Thoracic aorta (tissue), 2 donors: ENCODE data around the gene OPN4. TPM values are rescaled to one million over a fixed set of nuclear protein-coding genes. Genes with fewer than 3 reads are reported as not detected.

ENCODE experiments used
- ATAC-seq: fragments of 150-250 bp; one replicate; pipeline ENCODE4 v1.8.0; 2017; ENCODE audit warnings: low read depth; ENCODE audit not compliant: insufficient number of reproducible peaks, low FRiP score
- DNase-seq: peaks from one replicate; pipeline ENCODE4 v3.0.0-alpha.2; 2020; ENCODE audit warnings: low spot score
- H3K27ac ChIP-seq, 2 donors: fragments of 200-600 bp; sonication (generic); 1 replicate in 1 of 2; 2 replicates in 1 of 2; pipeline ENCODE4 v1.5.1; 2016; ENCODE audit warnings: mild to moderate bottlenecking in 2 of 2, moderate library complexity in 2 of 2
- H3K27me3 ChIP-seq: fragments of 200-600 bp; sonication (generic); replicated peaks from 2 replicates; pipeline ENCODE4 v1.6.0; 2016; ENCODE audit warnings: mild to moderate bottlenecking; ENCODE audit not compliant: insufficient read depth
- H3K36me3 ChIP-seq: fragments of 200-600 bp; sonication (generic); one replicate; pipeline ENCODE4 v1.5.1; 2016
- H3K4me1 ChIP-seq, 2 donors: fragments of 200-600 bp; sonication (generic); 1 replicate in 1 of 2; 2 replicates in 1 of 2; pipeline versions ENCODE4 v1.5.1 to v1.6.0; 2016; ENCODE audit warnings: low read depth in 2 of 2, mild to moderate bottlenecking in 1 of 2; ENCODE audit not compliant: control insufficient read depth in 1 of 2
- H3K4me3 ChIP-seq: fragments of 200-600 bp; sonication (generic); 2 replicates; pipeline ENCODE4 v1.5.1; 2016; ENCODE audit warnings: mild to moderate bottlenecking
- H3K9me3 ChIP-seq: fragments of 200-600 bp; sonication (generic); 2 replicates; pipeline ENCODE4 v1.5.1; 2016
- total RNA-seq, 2 donors: library from RNA; depleted of rRNA; stranded (reverse); fragments of >200 nt; gene quantifications; one replicate each; pipeline versions ENCODE4 v1.1.0 to v1.2.3, GENCODE V29; 2016
- TF ChIP-seq, protein P1 (sequence below): fragments of 200-600 bp; sonication (generic); IDR thresholded peaks from one replicate; pipeline ENCODE4 v1.5.1; 2019; ENCODE audit warnings: antibody characterized with exemption

Gene OPN4
- total RNA-seq, 2 donors from 2014 or later: not detected

DNA sequence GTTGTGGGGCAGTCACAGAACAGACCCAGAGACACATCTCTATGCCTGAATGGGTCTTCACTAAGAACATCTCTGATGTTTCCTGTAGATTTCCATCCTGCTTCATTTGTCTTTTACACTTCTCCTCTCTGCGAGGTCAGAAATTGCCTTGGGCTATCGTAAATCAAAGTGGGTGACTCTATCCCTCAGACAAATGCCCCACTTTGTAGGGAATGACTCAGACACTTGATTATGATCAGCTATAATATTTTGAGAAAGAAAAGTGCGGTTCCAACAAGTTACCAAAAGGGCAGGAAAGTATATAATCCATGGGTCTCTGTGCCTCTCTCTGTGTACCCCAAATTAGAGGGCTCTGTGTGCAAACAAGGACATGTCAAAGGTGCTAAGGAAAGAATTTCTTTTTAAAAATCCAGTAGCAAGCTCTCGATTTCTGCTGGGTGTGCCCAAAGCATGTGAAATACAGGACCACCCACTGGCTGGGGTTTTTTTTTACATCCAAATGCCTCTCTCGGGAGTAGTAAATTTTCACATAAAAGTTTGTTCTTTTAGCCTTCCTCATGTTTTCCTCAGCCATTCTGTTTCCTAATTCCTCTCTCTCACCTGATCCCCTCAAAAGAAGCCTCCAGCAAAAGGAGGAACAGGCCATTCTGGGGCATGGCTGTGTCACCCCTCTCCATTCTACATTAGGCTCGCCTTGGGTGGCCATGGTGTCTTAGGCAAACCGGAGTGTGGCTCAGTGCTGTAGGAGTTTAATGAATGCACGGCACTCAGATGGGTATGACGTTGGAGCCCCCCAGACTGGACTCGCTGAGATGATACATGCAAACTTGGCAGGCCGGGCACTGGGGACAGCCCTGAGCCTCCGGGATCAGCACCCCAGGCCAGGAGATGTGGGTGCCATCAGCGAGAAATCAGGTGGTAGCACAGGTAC, 6.3 kb upstream of the OPN4 start:
- TF ChIP-seq, protein P1, sequence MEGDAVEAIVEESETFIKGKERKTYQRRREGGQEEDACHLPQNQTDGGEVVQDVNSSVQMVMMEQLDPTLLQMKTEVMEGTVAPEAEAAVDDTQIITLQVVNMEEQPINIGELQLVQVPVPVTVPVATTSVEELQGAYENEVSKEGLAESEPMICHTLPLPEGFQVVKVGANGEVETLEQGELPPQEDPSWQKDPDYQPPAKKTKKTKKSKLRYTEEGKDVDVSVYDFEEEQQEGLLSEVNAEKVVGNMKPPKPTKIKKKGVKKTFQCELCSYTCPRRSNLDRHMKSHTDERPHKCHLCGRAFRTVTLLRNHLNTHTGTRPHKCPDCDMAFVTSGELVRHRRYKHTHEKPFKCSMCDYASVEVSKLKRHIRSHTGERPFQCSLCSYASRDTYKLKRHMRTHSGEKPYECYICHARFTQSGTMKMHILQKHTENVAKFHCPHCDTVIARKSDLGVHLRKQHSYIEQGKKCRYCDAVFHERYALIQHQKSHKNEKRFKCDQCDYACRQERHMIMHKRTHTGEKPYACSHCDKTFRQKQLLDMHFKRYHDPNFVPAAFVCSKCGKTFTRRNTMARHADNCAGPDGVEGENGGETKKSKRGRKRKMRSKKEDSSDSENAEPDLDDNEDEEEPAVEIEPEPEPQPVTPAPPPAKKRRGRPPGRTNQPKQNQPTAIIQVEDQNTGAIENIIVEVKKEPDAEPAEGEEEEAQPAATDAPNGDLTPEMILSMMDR: no peak
- no peak for DNase-seq
- no peaks in the 10 kb centered on the region for H3K9me3 ChIP-seq
- ATAC-seq: no peak
- no peak overlapping the region for H3K4me3 ChIP-seq
- H3K36me3 ChIP-seq: no peaks in the 10 kb centered on the region
- H3K4me1 ChIP-seq: peaks cover 8 to 25% of the 10 kb centered on the region in 2 donors
- no peak overlapping the region for H3K27ac ChIP-seq
- H3K27me3 ChIP-seq: no peaks in the 10 kb centered on the region

DNA sequence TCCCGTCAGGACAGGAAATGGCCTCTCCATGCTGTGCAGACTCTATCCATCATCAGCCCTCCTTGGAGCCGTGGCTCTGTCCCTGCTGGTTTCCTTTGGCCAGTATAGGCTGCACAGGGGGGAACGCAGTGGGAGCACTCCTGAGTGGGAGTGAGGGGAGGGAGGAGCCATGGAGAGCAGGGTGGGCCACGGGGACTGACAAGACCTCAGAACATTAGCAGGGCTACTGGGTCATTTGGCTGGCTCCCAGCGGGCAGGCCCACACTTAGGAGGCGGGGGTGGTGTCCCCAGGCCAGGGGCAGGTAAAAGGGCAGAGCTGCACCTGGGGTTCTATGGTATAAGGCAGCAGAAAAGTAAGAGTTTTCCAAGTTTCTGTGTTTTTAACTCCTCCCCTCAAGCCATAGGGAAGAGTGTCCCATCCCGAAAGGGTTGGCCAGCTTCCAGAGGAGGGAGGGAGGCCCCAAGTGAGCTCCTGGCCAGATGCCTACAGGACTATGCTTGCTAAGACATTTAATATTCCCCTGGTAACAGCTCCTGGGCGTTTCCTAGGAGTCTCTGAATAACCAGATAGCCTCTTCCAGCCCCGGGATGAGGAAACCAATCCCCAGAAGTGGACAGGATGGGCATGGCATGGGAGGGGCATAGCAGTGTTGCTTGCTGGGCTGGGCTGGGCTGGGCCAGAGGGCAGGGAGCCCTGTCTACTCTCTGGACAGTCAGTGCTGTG, 5.5 kb upstream of the OPN4 start:
- no peaks in the 10 kb centered on the region for H3K36me3 ChIP-seq
- no peaks in the 10 kb centered on the region for H3K9me3 ChIP-seq
- ATAC-seq (peak; percentile 47), DNase-seq (peak; percentile 7)
- no peaks in the 10 kb centered on the region for H3K27me3 ChIP-seq
- no peak overlapping the region for H3K27ac ChIP-seq
- H3K4me1 ChIP-seq: peaks cover 8 to 16% of the 10 kb centered on the region in 2 donors
- H3K4me3 ChIP-seq: no peak overlapping the region
- TF ChIP-seq, protein P1: no peak

DNA sequence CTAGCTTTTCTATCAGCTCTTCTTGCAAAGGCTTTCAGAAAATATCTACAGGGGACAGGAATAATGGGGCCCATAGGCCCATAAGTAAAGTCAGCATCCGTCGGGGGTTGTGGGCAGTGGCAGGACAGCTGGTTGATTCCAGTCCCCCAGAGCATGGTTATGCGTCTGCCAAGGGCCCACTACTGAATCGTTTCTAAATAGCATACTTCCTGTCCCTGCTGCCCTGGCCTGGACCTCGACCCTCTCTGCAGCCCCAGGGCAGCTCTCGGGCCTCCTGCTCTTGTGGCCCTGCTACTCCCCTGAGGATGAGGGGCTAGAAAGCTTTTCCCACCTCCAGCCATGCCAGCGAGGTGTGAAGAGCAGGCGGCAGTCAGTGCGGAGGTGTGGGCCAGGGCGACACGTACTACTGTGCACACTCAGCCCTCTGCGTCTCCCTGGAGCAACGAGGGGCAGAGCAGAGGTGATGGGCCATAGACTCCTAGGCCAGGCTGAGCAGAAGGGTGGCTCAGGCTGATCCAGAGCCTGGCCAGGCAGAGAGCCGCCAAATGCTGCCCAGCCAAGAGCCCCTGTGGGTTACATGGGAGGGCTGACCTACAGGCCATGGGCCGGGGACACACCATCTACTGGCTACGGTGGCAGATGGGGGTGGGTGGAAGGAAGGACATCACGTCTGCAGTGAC, 4.7 kb upstream of the OPN4 start:
- no peaks in the 10 kb centered on the region for H3K9me3 ChIP-seq
- H3K4me1 ChIP-seq: peaks cover 8 to 14% of the 10 kb centered on the region in 2 donors
- DNase-seq (peak; percentile 1), ATAC-seq (no peak)
- TF ChIP-seq, protein P1: no peak
- no peaks in the 10 kb centered on the region for H3K27me3 ChIP-seq
- H3K4me3 ChIP-seq: no peak overlapping the region
- no peak overlapping the region for H3K27ac ChIP-seq
- H3K36me3 ChIP-seq: no peaks in the 10 kb centered on the region

DNA sequence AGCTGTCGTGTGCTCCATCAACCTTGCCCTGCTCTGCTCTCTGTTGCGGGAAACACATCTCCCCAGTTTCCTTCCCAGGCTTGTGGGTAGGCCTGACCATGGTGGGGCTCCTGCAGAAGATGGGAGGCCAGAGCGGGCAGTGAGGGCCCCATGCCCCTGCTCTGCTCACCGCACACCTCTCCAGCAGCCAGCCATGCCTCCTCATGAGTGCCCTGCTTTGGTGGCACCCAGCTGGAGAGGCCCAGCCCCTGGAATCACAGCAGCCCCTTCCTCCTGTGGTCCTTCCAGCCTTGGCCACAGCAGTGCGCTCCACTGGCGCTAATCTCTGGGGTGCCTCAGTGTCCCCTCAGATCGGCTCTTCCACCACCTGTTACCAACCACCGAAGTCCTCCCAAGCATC, 4.2 kb upstream of the OPN4 start:
- no peak for ATAC-seq
- TF ChIP-seq, protein P1: no peak

More for the DNA sequence above, 4.2 kb upstream of the OPN4 start:
- no peak for DNase-seq
- no peaks in the 10 kb centered on the region for H3K27me3 ChIP-seq
- no peaks in the 10 kb centered on the region for H3K9me3 ChIP-seq
- no peak overlapping the region for H3K27ac ChIP-seq
- no peaks in the 10 kb centered on the region for H3K36me3 ChIP-seq
- H3K4me1 ChIP-seq: peaks cover 8 to 14% of the 10 kb centered on the region in 2 donors
- H3K4me3 ChIP-seq: no peak overlapping the region
